Measurements from ENCODE around the gene SKIL.
A peak's percentile ranks its signal among the peaks of the same experiment; 100 is the strongest.

SKIL gene

DNA sequence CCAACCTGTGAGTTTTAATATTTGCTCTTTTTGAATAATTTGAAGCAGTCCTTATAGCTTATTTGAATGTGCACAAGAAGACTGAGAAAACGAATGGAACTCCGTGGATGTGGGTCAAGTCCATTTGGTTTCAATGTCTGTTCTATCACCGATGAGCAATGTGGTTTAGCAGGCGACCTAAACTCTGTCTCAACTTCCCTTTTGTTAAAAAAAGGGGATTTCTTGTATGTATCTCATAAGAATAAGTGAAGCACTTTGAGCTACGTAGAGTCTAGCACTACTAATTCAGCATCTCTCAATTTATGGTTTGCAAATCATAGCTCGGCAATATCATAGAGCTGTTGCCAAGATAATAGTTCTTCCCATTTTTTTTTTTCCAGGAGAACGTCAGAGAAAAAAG, 4.6 kb upstream of the SKIL start:
- no peak for DNase-seq

GRCh38 chr3:170353485-170353884, 4.0 kb upstream of the SKIL start:
- DNase-seq, result no peak

DNA sequence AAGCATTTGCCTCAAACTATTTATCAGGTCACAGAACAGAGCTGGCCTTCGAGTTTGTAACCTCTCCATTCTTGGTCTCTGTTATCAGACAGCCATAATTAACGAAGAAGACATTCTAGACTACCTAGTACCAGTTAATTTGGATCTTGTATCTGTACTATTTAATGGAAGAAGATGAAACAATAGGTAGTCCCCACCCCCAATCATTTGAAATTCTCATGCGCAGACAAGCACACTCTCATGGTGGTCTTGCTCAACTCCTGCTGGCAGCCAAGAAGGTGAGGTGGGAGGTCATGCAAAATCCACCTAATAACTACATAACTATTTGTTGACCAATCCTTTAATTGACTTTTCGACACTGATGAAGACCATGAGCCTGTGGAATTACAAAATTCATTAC, 2.8 kb upstream of the SKIL start:
- no peak for DNase-seq

DNA sequence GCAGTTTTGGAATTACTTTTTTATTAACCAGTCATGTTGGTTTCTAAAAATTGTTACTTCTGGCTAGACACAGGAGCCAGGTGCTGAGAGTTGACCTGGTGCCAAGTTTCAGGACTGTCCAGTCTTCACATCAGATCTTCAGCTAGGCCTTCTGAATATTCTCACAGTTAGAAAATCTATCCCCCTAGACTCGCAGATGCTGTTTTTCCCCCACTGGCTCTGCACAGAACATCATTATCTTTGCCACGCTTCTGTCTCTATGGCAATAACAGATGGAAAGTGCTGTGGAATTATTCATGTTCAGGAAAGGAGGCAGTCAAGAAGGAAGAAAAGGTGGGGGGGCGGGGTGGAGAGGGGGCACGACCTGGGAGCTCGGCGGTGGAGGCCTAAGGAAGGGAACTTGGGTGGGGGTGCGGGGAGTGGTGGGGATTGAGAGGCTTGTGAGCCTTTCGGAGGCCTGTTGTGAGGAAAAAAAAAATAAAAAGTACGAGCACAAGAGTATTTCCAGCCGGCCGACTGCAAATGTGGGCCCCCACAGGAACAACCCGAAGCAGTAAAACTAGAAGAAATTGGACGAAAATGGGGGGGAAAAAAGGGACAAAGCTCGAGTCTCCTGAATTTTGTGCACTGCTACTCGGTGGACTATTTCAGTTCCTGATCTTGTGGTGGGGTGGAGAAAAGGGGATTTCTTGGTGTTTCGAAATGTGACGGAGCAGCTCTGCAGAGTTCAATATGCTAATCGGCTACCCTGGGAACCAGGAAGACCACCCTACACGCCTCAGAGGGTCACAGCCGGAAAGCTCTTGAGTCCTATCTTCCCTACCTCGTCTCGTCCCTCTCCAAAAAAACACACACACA, 1.5 kb upstream of the SKIL start:
- DNase-seq, result peak; percentile 58

DNA sequence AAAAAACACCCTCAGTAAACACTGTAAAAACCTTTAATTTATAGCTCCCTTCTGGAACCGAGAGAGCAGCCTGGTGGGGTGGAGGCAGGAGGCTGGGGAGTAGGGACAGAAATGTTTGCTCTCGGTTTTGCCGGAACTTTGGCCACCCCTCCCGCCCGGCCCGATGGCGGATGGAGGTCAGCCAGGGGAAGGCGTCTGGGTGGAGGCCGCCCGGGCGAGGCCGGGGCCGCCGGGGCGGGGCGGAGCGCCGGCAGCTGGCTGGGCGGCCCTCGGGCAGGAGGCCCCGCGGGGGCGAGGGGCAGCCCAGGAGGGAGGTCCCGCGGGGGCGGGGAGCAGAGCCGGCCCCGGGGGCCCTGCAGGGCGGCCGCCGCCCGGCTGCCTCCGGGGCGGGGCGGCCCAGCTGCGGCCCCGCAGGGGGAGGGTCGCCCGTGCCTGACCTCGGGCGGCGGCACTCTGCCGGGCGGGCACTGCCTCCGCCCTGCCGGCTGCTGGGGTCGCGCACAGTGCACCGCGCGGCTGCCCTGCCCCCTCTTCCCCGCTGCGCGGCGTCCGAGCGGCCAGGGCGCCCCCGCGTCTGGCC, 829 bp upstream of the SKIL start:
- DNase-seq, result peak; percentile 80

DNA sequence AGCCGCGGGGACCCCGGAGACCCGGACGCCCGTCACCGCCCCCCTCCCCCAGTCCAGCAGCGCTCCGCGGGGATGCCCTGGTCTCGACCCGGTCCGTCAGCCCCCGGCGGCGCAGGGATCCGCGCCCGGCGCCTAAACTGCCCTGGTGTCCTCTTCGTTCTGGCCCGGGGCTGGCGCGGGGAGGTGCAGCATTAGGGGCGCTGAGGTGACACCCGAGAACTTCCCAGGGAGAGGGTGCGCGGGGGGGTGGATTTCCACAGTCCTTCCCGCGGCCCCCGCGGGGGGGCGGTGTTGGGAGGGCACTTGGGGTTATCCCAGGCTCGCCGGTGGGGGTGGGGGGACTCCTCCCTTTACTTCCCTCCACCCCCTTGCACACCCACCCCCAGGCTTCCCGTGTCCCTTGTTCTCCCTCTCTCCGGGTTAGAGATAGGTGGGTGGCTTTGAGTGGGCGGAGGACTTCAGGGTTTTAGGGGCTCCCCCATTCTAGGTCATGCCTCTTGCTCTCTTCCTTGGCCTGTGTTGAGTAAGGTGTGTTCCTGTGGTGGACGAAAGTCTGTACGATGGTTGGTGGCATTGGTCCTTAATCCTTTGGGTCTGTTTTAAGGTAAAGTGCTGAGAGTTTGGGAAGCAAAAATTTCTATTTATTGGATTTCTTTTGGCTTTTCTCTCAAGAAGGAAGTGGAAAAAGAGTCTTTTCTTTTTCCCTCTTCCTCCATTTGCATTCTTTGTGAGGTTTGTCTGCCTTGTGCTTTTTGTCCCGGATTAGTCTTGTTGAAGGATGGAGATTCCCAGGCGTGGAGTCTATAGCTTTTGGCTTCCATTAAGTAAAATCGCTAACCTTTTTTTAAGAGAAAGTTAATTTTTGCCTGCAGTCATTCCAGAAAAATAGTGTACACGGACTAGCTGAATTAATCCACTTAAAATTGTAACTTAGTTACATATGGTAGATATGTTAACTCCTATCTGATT, 811 bp downstream of the SKIL start:
- DNase-seq, result peak; percentile 84

DNA sequence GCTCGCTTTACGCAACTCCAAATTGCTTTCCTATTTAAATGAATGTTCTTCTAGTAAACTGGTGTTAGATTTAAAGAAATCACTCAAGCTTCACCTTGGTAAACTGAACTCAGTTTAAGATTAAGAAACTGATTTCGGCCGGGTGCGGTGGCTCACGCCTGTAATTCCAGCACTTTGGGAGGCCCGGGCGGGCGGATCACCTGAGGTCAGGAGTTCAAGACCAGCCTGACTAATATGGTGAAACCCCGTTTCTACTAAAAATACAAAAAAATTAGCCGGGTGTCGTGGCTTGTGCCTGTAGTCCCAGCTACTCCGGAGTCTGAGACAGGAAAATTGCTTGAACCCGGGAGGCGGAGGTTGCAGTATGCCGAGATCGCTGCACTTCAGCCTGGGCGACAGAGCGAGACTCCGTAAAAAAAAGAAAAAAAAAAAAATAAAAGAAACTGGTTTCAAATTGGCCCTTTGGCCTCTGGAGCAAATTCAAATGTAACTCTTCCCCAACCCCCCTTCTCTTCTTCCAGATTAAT, 1.7 kb downstream of the SKIL start:
- DNase-seq, result no peak

DNA sequence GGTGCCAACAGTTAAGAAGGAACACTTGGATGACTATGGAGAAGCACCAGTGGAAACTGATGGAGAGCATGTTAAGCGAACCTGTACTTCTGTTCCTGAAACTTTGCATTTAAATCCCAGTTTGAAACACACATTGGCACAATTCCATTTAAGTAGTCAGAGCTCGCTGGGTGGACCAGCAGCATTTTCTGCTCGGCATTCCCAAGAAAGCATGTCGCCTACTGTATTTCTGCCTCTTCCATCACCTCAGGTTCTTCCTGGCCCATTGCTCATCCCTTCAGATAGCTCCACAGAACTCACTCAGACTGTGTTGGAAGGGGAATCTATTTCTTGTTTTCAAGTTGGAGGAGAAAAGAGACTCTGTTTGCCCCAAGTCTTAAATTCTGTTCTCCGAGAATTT, 3.0 kb downstream of the SKIL start:
- no peak for DNase-seq

DNA sequence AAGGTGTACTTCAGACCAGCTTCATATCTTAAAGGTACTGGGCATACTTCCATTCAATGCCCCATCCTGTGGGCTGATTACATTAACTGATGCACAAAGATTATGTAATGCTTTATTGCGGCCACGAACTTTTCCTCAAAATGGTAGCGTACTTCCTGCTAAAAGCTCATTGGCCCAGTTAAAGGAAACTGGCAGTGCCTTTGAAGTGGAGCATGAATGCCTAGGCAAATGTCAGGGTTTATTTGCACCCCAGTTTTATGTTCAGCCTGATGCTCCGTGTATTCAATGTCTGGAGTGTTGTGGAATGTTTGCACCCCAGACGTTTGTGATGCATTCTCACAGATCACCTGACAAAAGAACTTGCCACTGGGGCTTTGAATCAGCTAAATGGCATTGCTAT, 3.4 kb downstream of the SKIL start:
- DNase-seq, result no peak

DNA sequence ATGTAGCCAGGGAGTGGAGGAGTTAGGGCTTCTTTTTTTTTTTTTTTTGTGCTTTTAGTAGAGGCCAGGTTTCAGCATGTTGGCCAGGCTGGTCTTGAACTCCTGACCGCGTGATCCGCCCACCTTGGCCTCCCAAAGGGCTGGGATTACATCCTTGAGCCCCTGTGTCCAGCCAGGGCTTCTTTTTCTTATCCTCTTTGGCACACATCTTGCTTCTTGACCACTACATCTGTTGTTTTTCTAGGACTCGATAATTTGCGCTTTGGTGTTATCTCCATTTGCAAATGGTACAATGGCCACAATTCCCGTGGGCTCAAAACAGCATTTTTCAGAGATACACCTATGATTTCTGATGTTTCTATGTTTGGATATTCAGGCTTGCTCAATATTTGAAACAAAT, 4.2 kb downstream of the SKIL start:
- no peak for DNase-seq

DNA sequence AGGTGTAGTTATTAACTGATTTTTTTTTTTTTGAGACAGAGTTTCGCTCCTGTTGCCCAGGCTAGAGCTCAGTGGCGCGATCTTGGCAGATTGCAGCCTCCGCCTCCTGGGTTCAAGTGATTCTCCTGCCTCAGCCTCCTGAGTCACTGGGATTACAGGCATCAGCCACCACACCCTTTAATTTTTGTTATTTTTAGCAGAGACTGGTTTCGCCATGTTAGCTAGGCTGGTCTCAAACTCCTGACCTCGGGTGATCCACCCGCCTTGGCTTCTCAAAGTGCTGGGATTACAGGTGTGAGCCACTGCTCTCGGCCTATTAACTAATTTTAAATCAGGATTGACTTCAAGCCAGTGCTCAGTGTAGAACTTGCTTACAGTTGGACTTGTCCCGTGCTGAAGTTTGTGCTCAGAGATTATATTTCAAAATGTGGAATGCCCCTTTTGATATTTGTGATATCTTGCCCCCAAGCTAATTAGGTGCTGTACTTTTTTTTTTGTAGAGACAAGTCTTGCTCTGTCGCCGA, 6.0 kb downstream of the SKIL start:
- DNase-seq, result no peak

- no peak for DNase-seq
Measured at GRCh38 chr3:170364965-170365364, 7.5 kb downstream of the SKIL start.

GRCh38 chr3:170367797-170368196, 10.3 kb downstream of the SKIL start:
- no peak for DNase-seq

DNA sequence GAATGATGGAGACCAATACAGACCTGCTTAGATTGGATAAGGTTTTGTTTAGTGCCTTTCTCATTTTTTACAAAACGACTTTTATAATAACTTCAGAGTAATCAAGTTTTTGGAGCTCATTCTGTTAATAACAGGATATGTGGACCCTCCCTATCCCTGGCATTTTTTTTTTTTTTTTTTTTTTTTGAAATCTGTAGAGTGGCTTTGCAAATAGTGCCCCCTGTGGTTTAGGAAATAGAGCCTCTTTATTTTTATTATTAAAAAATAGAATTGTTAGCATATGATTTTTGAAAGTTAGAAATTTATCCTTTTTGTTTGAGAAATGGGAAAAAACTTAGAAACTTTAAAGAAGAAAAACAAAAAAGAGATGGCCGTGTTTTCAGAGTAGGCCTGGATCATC, 11.4 kb downstream of the SKIL start:
- DNase-seq, result no peak

DNA sequence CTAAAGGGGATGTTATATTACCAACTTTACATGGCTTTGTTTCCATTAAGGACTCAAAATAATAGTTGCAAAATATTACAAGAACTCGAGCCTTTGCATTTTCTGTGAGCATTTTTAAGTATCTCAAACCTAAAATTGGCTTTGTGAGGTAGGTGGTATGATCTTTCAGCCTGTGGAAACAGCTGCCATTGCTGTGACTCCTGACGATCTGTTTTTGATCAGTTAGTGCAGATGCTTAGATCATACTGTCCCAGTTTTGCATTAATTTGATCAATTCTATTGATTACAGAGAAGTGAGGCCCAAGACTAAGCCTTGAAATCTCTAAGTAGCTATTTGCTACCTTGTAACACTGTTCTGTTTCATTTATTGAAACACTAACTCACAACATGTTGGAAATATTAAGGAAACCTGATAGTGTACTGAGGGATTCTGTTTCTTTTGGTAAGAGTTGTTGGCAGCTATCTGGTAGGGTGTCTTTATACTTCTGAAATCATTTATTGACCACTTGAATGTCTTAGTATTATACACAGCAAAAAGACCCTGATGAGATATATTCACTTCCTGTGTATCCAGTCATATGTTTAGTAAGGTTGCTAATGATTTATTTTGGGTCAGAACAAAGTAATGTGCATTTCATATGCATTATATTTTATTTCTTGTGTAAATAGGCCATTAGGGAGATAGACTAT, 14.8 kb downstream of the SKIL start:
- no peak for DNase-seq

- no peak for DNase-seq
Measured at GRCh38 chr3:170383567-170383966, 26.1 kb downstream of the SKIL start.

- DNase-seq, result no peak
Measured at GRCh38 chr3:170386468-170386867, 29.0 kb downstream of the SKIL start.

- no peak for DNase-seq
Measured at GRCh38 chr3:170387950-170388349, 30.4 kb downstream of the SKIL start.

- DNase-seq, result no peak
Measured at GRCh38 chr3:170391108-170391507, 33.6 kb downstream of the SKIL start.

GRCh38 chr3:170397685-170398084, 40.2 kb downstream of the SKIL start:
- no peak for DNase-seq

- no peak for DNase-seq
Measured at GRCh38 chr3:170405101-170405500, 47.6 kb downstream of the SKIL start.

DNA sequence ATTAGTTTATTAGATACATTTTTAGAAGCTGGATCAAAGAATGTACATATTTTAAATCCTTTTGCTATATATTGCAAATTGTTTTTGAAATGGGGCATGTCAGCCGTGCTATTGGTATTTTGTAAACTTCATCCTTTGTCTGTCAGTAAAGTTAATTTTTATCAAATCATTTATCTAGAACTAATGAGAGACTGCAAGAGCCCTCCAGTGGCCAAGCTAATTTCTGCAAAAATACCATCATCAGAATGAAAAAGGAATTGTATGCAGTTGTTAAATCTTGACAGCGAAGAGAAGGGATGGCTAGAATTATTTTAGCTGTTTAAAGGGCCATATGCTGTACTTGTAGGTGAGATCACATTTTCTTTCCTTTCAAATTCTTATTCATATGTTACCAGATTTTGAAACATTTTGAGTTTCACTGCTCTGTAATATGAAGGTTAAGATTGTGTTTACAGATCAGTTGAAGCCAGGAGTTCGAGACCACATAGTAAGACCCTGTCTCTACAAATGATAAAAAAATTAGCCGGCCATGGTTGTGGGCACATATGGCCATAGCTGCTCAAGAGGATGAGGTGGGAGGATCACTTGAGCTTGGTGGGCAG, 53.0 kb downstream of the SKIL start:
- no peak for DNase-seq
